Stimulated activated CD8-positive, alpha-beta memory T cell treated with anti-CD3 and anti-CD28 coated beads, Interleukin-4, amount 100 ng/mL, for 48 hours (primary cell): ENCODE data around the gene ADGRG3.
"Not testable (repeated sequence)": the region's sequence is repeated elsewhere in the genome, so short reads cannot be mapped to it uniquely, and the experiment has no call there.

ENCODE experiments used
- DNase-seq: peaks from one replicate; pipeline ENCODE4 v3.0.0-alpha.2; 2020

The ADGRG3 gene

DNA sequence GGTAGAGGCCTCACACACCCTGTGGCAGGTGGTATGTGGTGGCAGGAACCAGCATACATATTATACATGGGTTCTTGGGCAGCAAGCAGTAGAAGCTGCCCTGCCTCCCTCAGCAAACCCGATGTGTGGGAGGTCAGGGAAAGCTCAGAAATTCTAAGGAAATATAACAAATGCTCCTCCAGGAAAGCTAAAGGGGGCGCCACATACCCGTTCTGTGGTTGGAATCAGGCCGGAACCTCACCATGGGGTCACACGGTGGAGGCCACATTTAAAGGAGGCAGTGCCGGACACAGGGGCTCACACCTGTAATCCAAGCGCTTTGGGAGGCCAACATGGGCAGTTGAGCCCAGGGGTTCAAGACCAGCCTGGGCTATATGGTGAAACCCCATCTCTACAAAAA lies 55.1 kb downstream of the ADGRG3 start:
- DNase-seq = no peak

DNA sequence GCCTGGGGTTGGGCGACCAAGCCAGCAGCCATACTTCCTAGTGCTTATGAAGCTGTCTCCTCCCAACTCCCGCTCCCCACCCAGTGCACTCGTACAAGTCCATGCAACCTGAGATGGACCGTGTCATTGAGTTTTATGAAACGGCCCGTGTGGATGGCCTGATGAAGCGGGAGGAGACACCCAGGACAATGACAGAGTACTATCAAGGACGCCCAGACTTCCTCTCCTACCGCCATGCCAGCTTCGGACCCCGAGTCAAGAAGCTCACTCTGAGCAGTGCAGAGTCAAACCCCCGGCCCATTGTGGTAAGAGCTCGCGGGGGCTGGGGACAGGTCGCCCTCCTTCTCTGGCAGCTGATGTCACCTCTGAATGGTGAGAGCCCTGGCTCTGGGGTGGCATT lies 56.4 kb downstream of the ADGRG3 start:
- no peak for DNase-seq

DNA sequence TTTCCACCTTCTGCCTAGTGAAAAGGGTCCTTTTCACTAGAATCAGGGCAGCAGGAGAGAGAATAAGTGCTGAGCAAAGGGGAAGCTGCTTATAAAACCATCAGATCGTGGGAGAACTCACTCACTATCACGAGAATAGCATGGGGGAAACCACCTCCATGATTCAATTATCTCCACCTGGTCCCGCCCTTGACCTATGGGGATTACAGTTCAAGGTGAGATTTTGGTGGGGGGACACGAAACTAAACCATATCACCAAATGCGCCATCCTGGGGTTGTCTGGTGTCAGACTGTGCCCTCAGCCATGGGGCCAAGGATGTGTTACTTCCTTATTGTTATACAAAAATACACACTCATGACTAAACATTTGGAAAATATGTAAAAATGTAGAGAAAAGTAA lies 57.0 kb downstream of the ADGRG3 start:
- DNase-seq = no peak

DNA sequence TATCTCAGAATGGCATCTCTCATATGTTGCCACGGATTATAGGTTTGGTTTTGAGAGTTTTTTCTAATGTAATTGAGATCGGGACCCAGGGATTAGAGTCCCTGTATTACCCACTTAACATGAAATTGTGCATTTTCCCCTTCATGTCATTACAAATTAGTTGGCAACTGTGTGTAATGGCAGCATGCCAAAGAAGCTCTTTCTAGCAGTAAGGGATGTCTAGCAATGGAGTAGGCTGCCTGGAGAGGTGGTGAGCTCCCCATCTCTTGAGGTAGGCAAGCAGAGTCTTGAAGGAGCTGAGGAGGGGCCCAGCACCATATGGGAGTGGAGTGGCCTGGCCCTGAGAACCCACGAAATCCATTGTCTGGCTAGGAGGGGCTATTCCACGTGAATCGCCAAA lies 57.4 kb downstream of the ADGRG3 start:
- DNase-seq = no peak

DNA sequence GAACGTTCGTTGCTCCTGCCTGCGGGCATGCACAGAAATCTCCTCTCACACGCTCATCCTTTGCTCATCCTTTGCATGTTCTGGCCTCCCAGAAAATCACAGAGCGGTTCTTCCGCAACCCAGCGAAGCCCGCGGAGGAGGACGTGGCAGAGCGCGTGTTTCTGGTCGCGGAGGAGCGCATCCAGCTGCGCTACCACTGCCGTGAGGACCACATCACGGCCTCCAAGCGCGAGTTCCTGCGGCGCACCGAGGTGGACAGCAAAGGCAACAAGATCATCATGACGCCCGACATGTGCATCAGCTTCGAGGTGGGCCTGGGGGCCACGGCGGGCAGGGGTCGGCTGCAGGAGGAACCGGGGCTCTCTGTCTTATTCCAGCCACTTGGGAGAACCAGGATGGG lies 57.9 kb downstream of the ADGRG3 start:
- no peak for DNase-seq

DNA sequence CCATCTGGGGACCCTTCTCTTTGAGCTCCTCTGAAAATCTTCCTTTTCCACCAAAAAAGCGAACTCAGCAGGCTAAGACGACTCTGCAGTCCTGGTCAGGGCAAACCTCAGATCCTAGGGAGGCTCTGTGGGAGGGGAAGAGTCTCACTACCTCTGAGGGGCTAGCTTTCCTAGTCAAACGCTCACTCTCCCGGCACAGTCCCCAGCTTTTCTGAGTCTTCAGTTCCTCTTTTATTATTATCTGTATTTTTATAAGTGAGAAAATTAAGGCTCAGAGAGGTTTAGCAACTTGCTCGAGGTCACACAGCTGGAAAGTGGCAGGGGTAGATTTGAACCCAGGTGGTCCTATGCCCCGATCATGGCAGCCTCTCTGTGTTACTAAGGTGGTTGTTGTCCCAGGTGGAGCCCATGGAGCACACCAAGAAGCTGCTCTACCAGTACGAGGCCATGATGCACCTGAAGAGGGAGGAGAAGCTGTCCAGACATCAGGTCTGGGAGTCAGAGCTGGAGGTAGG lies 58.4 kb downstream of the ADGRG3 start:
- no peak for DNase-seq

DNA sequence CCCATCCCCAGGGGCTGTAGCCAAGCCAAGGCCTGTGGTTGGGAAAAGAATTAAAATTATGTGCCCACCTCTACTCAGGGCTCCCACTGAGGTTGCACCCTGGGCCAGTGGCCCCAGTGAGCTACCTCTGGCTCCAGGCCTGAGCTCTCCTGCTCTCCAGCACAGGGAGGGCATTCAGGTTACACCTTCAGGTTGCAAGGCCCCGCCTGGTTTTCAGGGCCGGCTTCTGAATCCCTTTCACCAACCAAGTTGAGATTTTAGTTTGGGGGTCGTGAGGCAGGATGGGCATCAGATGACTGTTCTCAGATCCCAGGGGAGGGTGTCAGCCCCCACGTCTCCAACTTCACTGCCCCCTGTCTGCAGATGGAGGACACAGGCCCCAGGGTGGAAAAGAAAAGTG lies 59.5 kb downstream of the ADGRG3 start:
- DNase-seq = no peak

DNA sequence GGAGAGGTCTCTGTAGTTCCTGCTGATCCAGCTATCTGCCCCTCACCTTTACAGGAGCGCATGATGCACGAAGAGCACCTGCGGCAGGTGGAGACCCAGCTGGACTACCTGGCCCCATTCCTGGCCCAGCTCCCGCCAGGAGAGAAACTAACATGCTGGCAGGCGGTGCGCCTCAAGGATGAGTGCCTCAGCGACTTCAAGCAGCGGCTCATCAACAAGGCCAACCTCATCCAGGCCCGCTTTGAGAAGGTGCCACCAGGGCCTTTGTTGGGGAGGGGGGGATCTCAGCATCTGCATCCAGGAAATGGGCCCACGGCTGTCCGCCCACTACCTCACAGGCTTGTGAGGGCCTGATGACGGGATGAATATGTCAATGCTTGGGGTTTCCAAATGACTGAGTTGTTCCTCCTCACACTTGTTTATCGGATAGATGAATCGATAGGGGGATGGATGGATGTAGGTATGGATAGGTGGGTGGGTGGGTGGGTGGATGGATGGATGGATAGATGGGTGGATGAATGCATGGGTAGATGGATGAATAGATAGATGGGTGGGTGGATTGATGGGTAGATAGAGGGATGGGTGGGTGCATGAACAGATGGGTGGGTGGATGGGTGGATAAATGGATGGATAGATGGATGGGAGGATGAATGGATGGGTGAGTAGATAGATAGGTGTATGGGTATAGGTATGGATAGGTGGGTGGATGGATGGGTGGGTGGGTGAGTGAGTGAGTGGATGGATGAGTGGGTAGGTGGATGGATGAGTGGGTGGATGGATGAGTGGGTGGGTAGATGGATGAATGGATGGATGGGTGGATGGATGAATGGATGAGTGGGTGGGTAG lies 60.5 kb downstream of the ADGRG3 start:
- DNase-seq = no peak

DNA sequence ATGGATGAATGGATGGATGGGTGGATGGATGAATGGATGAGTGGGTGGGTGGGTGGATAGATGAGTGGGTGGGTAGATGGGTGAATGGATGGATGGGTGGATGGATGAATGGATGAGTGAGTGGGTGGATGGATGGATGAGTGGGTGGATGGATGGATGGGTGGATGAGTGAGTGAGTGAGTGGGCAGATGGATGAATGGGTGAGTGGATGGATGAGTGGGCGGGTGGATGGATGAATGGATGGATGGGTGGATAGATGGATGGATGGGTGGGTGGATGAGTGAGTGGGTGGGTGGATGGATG lies 61.0 kb downstream of the ADGRG3 start:
- DNase-seq = no peak

DNA sequence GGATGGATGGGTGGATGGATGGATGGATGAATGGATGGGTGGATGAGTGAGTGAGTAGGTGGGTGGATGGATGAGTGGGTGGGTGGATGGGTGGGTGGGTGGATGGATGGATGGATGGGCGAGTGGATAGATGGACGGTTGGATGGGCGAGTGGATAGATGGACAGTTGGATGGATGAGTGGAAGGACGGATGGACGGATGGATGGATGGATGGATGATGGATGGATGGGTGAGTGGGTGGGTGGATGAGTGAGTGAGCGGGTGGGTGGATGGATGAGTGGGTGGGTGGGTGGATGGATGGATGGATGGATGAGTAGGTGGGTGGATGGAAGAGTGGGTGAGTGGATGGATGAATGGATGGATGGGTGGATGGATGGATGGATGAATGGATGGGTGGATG lies 61.7 kb downstream of the ADGRG3 start:
- not testable (repeated sequence) for DNase-seq

DNA sequence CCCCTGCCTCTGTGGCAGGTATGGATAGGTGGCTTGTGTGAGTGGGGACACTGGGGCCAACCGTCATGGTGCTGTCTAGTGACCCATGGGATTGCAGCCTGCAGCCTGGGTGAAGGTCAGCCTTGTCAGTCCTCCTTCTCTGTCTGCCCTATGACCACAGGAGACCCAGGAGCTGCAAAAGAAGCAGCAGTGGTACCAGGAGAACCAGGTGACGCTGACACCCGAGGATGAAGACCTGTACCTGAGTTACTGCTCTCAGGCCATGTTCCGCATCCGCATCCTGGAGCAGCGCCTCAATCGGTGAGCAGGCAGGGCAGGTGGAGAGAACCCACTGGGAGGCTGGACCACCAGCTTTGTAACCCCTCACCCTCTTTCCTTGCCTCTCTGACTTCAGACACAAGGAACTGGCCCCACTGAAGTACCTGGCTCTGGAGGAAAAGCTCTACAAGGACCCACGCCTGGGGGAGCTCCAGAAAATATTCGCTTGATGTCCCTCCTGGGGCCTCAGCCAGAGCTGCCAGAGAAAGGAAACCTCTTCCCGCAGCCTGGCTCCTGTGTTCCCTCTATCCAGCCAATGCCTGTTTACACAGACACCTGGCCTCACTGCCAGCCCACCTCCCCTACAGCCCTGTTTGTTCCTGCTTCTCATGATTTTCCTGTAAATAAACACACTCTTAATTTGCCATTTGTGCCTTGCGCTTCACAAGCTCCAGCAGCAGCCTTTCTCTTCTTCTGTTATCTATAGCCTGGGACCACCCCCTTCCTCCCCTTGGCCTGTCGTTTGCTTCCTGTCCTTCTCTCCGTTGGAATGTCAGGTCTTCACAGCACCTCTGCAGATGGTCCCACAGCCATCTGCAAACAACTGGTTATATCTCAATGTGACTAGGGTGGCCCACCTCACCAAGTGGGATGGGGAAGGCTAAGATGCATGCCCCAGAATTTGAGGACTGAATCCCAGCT lies 62.9 kb downstream of the ADGRG3 start:
- DNase-seq = no peak

DNA sequence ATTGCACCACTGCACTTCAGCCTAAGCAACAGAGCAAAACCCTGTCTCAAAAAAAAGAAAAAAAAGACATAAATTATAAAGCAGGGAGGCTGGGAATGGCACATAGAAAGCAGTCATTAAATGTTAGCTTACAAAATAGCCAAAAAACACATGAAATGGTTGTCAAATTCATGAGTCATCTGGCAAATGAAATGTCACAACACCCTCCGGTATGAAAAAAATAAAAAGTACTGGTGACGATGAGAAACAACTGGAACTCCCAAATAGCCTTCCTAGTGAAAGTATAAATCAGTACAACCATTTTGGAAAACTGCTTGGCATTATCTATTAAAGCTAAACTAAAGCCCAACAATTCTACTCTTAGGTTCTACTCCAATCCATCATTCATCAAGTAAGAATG lies 63.9 kb downstream of the ADGRG3 start:
- no peak for DNase-seq

DNA sequence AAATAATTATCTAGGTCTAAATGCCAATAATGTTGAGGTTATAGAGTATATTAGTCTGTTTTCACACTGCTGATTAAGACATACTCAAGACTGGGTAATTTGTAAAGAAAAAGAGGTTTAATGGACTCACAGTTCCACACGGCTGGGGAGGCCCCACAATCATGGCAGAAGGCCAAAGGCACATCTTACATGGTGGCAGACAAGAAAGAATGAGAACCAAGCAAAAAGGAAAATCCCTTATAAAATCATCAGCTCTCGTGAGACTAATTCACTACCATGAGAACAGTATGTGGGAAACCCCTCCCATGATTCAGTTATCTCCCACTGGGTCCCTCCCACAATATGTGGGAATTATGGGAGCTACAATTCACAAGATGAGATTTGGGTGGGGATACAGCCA lies 64.6 kb downstream of the ADGRG3 start:
- no peak for DNase-seq

DNA sequence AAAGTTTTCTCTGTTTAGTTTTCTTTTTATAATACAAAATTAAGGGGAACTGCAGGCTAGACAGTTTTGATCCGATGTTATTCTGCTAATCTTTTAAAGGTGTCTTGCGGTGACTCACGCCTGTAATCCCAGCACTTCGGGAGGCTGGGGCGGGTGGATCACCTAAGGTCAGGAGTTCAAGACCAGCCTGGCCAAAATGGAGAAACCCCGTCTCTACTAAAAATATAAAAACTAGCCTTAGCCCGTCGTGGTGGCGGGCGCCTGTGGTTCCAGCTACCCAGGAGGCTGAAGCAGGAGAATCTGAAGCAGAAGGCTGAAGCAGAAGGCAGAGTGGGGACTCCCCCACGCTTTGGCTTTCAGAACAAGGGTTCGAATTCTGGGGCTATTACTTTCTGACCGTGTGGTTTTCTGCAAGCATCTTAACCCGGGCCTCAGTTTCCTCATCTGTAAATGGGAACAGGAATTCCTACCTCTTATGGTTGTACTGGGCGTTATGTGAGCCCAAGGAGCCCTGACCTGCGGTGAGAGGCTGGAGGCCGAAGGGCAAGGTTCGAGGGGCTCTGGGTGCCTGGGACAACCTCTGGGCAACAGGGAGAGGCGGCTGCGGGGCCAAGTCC lies 66.3 kb downstream of the ADGRG3 start:
- DNase-seq = no peak

DNA sequence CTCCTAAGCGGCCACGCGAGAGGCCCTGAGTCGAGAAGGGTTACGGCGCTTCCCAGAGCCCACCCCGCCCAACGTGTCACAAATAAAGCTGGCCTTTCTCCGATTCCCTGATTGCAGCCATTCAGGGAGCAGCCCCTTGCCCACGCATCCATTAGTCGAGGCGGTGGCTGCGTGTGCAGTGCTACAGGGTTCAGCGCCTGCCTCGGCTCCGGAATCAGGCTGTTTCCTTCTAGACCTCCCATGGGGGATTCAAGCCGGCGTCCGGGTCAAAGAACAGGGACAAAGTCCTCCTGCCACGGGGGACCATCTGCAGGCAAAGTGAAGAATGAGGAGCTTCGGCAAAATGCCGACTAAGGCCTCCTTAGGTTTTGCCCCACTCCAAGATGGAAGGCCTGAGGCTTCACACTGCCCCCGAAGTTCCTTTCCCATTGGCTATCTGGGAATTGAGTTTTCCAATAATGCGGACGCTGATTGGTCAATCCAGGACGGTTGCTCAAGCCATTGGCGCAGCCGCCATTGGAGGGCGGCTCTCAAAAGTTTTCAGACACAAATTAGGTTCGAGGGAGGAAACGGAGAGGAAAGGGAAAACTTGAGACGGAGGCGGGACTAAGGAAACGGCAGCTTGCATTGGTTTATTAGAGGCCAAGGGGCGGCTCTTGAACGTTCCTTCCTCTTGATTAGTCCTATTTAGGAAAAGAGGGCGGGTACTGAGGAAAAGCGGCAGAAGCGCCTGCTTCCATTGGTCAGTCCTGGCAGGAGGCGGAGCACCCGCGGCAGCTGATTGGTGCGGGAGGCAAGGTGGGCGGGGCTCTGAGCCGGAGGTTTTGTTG lies 67.0 kb downstream of the ADGRG3 start:
- DNase-seq = peak; percentile 98

DNA sequence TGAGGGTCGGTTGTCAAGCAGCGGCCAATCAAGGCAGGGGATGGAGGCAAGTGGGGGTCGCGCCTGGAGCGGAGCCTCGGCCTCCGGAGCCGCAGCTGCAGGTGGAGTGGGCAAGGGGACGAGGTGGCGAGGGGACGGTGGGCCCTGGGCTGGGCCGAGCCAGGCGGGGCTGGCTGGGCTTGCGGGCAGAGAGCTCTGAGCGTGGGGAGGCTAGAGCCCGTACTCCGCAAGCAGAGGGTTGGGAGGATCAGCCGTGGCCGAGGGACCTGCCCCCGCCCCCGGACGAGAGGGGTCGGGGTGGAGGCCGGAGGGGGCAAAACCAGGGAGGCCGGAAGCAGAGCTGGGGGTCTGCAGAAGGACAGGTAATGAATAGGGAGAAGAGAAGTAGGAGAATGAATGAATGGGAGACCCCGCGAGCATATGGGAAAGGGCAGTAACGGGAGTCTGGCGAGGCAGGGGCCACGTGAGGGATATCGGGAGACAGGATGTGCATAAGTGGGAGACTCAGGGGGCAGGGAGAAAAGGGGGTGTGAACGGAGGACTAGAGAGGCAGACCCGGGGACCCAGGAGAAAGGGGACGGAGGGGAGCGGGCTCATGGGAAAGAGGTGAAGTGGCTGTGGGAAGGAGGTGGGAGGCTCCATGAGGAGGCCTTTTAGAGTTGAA lies 67.8 kb downstream of the ADGRG3 start, which contains the start of gene KATNB1:
KATNB1 (plus strand) TSS at position 16 of the 664 bp plus-strand sequence. CDS start 1,474 bp downstream, outside the sequence.
- no peak for DNase-seq

DNA sequence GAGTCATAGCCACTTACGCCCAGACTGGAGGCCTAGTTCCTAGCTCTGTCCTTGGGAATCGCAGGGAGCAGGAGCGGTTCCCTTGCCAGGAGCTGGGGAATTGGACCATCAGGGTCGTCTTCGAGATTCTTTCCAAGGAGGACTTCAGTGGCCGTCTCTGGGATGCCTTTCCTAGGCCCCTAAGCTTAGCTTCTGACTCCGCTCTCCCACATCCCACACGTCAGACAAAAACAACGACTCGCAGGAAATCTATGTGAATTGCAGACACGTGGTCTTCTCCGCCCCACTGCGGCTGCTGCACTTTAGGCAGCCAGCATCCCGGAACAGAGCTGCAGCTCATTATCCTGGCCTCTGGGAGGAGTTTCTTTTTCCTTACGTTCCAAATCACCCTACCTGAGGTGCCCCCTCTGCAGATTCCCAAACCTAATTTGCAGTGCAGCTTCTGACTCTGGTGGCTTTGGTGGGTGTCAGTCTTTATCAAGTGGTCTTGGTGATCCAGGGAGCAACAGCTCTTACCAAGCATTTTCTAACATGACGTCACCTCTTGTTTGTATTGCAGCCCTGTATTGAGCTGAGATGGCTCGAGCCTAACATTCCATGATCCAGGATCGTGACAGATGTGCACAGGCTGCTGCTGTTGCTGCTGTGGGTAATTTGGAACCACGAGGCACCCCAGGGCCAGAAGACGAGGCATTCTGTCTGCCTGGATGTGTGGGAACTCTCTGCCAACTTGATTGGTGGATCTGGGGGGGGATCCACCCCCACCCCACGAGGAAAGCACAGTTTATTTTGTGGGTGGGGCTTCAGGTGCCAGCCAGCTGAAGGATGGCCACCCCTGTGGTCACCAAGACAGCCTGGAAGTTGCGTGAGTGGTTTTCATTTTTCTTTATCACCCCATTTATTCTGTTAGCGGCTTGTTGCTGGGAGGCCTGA lies 68.6 kb downstream of the ADGRG3 start:
- peak; percentile 55 for DNase-seq

DNA sequence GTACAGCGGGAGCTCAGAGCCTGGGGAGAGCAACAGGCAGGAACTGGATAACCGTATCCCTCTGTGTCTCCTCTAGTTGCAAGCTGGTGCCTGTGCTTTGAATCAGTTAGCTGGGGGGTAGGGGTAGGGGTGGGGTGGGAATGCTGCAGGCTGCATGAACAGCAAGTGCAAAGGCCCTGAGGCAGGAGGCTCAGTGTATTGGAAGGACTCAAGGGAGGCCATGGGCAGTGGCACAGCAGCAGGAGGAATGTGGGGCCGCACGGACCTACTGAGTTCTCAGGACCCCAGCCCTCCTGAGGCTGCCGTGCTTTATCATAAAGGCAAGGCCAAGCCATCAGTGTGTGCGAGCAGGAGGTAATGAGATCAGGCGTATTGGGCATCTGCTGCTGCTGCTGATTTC lies 70.7 kb downstream of the ADGRG3 start:
- DNase-seq = no peak
